M059J (cell line): ENCODE data around the gene KRTAP10-2. TPM values are rescaled to one million over a fixed set of nuclear protein-coding genes. Genes with fewer than 3 reads are reported as not detected.
"Not testable (repeated sequence)": the region's sequence is repeated elsewhere in the genome, so short reads cannot be mapped to it uniquely, and the experiment has no call there.

Experiments
- DNase-seq: peaks from one replicate; pipeline ENCODE4 v3.0.0-alpha.2; 2012; ENCODE audit warnings: low read depth
- total RNA-seq: library from RNA; depleted of rRNA; stranded (reverse); fragments of >200 nt; shearing (Covaris generic); gene quantifications from 2 replicates; pipeline ENCODE4 v1.2.3, GENCODE V29; 2014; rRNA removed

KRTAP10-2 gene
- not detected in 2 replicates for total RNA-seq

- DNase-seq = no peak
Measured at GRCh38 chr21:44551340-44551961, at the start of gene KRTAP10-2. Gene KRTAP10-2, minus strand, starts transcription at chr21:44551505. Its CDS starts 47 bp downstream, at chr21:44551458.

GRCh38 chr21:44601091-44601490, 49.8 kb upstream of the KRTAP10-2 start:
- not testable (repeated sequence) for DNase-seq

GRCh38 chr21:44600118-44600978, 49.0 kb upstream of the KRTAP10-2 start, which contains the start of gene KRTAP10-7:
Gene KRTAP10-7, plus strand, starts transcription at chr21:44600597. Its CDS starts 25 bp downstream, at chr21:44600622.
- DNase-seq = not testable (repeated sequence)

GRCh38 chr21:44599264-44600029, 48.1 kb upstream of the KRTAP10-2 start:
- no peak for DNase-seq

GRCh38 chr21:44598061-44598460, 46.8 kb upstream of the KRTAP10-2 start:
- DNase-seq = no peak

GRCh38 chr21:44596068-44596725, 44.9 kb upstream of the KRTAP10-2 start:
- peak; percentile 12 for DNase-seq

- DNase-seq = no peak
Measured at GRCh38 chr21:44595524-44595923, 44.2 kb upstream of the KRTAP10-2 start.

- DNase-seq = no peak
Measured at GRCh38 chr21:44594406-44594916, 43.2 kb upstream of the KRTAP10-2 start.

GRCh38 chr21:44593598-44594405, 42.5 kb upstream of the KRTAP10-2 start:
- DNase-seq = no peak

GRCh38 chr21:44592446-44593311, 41.4 kb upstream of the KRTAP10-2 start, which contains the start of gene KRTAP10-6:
Gene KRTAP10-6, minus strand, starts transcription at chr21:44592505. Its CDS starts 21 bp downstream, at chr21:44592484.
- DNase-seq = no peak

- DNase-seq = not testable (repeated sequence)
Measured at GRCh38 chr21:44591801-44592130, 40.5 kb upstream of the KRTAP10-2 start.

- not testable (repeated sequence) for DNase-seq
Measured at GRCh38 chr21:44590897-44591800, 39.8 kb upstream of the KRTAP10-2 start.

GRCh38 chr21:44590311-44590721, 39.0 kb upstream of the KRTAP10-2 start:
- DNase-seq = no peak

GRCh38 chr21:44589586-44590305, 38.4 kb upstream of the KRTAP10-2 start:
- no peak for DNase-seq

GRCh38 chr21:44589094-44589493, 37.8 kb upstream of the KRTAP10-2 start:
- no peak for DNase-seq

- DNase-seq = no peak
Measured at GRCh38 chr21:44585892-44586291, 34.6 kb upstream of the KRTAP10-2 start.

GRCh38 chr21:44583800-44584147, 32.5 kb upstream of the KRTAP10-2 start:
- DNase-seq = no peak
